ENCODE data around the gene EFNB3. TPM values are rescaled to one million over a fixed set of nuclear protein-coding genes. Genes with fewer than 3 reads are reported as not detected.

EFNB3 gene
- total and polyA plus RNA-seq, 2 of the 13 experiments (the other 11 are each of a cell fraction or from before 2014, with no cell fraction given) = 0.07 to 0.25 TPM

GRCh38 chr17:7714721-7715594, 10.0 kb downstream of the EFNB3 start:
- Histone ChIP-seq H4K20me1 (ENCODE audit: insufficient read depth, low read length) (no peaks in the 10 kb centered on the region), H3K9me3 (ENCODE audit: low read length) (no peaks in the 10 kb centered on the region), H3K4me3 (replicated peaks in 1 of 3; ENCODE audit: insufficient read depth in 1 of 3, low read depth in 2 of 3, low read length in 3 of 3) (no peak overlapping the region), H3K4me2 (ENCODE audit: low read depth, low read length) (no peak overlapping the region), H3K36me3 (replicated peaks in 1 of 2; ENCODE audit: control insufficient read depth in 1 of 2, insufficient read depth in 2 of 2, low read length in 2 of 2) (no peaks in the 10 kb centered on the region), H3K9ac (ENCODE audit: insufficient read depth, low read depth, low read length) (no peak overlapping the region), H3K27me3 (ENCODE audit: control insufficient read depth in 1 of 2, insufficient read depth in 2 of 2, low read length in 2 of 2) (peaks cover 9 to 84% of the 10 kb centered on the region in 2 experiments), H3K4me1 (ENCODE audit: insufficient read depth, low read length) (peaks cover 31% of the 10 kb centered on the region), H3K27ac (ENCODE audit: extremely low read length, insufficient read depth, low read length) (no peak overlapping the region), H3K79me2 (ENCODE audit: insufficient read depth, low read length) (no peaks in the 10 kb centered on the region), H2AFZ (ENCODE audit: low read length) (no peak overlapping the region)
- no peak for FAIRE-seq
- ChIA-PET CTCF (ENCODE audit: low intra/inter-chr PET ratio, low total read pairs) (no interaction called here), POLR2A (interaction anchor here (1.4 kb wide), 1 partner anchor 28 kb away, joined by 5 read pairs; the partner anchor contains the start of gene TP53)
- in situ Hi-C loops (cut with HindIII; ENCODE audit: extremely low pct_ligation_motif_present, low pct_unique_long_range_greater_than_20kb) = loop anchor here (5.0 kb wide), 1 partner anchor 83 kb away; the partner anchor contains the start of gene SHBG
- no peak for DNase-seq (ENCODE audit: low spot score)
- TF ChIP-seq ONECUT2 (CRISPR knock-in tag; IDR thresholded peaks at IDR 0.05) (no peak), ZNF143 (CRISPR knock-in tag; IDR thresholded peaks at IDR 0.05) (no peak), ZNF362 (CRISPR knock-in tag; IDR thresholded peaks at IDR 0.05; ENCODE audit: borderline replicate concordance) (no peak), FOXA1 (IDR thresholded peaks at IDR 0.05) (no peak), FOXA1 (CRISPR knock-in tag; IDR thresholded peaks at IDR 0.05) (no peak), ZBTB8A (CRISPR knock-in tag; IDR thresholded peaks at IDR 0.05; ENCODE audit: borderline replicate concordance, low read depth) (no peak), ZBTB42 (CRISPR knock-in tag; IDR thresholded peaks at IDR 0.05) (no peak), MED13 (CRISPR knock-in tag; IDR thresholded peaks at IDR 0.05) (no peak), KDM3A (CRISPR knock-in tag; IDR thresholded peaks at IDR 0.05; ENCODE audit: low read depth) (no peak), ZNF510 (CRISPR knock-in tag; IDR thresholded peaks at IDR 0.05; ENCODE audit: low read depth) (no peak), ZC3H4 (CRISPR knock-in tag; IDR thresholded peaks at IDR 0.05; ENCODE audit: borderline replicate concordance) (no peak), KDM5A (IDR thresholded peaks at IDR 0.05; ENCODE audit: borderline replicate concordance, low read length) (no peak), KDM6A (CRISPR knock-in tag; IDR thresholded peaks at IDR 0.05; ENCODE audit: low read depth) (no peak), ZNF446 (CRISPR knock-in tag; IDR thresholded peaks at IDR 0.05) (no peak)
- TF ChIP-seq, protein P1, sequence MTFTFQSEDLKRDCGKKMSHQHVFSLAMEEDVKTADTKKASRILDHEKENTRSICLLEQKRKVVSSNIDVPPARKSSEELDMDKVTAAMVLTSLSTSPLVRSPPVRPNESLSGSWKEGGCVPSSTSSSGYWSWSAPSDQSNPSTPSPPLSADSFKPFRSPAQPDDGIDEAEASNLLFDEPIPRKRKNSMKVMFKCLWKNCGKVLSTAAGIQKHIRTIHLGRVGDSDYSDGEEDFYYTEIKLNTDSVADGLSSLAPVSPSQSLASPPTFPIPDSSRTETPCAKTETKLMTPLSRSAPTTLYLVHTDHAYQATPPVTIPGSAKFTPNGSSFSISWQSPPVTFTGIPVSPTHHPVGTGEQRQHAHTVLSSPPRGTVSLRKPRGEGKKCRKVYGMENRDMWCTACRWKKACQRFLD (CRISPR knock-in tag; IDR thresholded peaks at IDR 0.05; ENCODE audit: borderline replicate concordance) = no peak
- intact Hi-C loops (cut with micrococcal nuclease; ENCODE audit: unreplicated experiment) = no loop called here
- no peak for ATAC-seq
- WGBS (ENCODE audit: low lambda C conversion rate) = 8% methylated on average over 4 of the region's 10 CpGs
- BruUV-seq (replicated peaks) = no TSS peak

Data from HepG2 (cell line).